ENCODE measurements around the gene CFAP46.

Gene CFAP46

DNA sequence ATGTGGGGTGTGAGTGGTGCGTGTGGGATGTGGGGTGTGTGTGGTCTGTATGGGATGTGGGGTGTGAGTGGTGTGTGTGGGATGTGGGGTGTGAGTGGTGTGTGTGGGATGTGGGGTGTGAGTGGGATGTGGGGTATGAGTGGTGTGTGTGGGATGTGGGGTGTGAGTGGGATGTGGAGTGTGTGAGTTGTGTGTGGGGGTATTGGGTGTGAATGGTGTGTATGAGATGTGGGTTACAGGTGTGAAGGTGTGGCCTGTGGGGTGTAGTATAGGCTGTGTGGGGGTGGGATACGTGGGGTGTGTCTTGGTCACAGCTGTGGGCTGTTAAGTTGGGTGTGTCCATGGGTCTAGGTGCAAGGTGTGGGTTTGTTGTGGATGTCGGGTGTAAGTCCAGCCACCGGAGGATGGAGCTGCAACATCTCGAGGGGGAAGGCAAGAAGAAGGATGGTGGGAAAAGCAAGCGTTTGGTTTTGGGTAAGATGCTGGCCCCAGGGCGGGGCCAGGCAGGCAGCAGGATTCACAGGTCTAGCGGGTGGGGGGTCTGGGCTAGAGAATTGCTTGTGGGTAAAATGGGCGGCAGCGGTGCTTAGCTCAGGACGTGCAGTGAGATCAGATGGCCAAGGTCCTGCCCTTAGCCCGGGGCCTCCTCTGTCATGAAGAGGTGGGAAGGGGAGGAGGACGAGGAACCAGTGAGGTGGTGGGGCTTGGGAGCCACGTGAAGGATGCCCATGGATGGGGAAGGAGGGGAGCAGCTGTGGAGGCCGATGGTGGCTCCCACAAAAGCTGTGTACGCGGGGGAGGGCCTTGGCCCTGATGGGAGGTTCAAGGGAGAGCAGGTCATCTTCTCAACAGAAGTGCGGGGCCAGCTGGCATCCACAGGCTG, 60.1 kb downstream of the CFAP46 start:
- DNase-seq (ENCODE audit: low read depth in 2 of 3, low spot score in 1 of 3) = no peak

DNA sequence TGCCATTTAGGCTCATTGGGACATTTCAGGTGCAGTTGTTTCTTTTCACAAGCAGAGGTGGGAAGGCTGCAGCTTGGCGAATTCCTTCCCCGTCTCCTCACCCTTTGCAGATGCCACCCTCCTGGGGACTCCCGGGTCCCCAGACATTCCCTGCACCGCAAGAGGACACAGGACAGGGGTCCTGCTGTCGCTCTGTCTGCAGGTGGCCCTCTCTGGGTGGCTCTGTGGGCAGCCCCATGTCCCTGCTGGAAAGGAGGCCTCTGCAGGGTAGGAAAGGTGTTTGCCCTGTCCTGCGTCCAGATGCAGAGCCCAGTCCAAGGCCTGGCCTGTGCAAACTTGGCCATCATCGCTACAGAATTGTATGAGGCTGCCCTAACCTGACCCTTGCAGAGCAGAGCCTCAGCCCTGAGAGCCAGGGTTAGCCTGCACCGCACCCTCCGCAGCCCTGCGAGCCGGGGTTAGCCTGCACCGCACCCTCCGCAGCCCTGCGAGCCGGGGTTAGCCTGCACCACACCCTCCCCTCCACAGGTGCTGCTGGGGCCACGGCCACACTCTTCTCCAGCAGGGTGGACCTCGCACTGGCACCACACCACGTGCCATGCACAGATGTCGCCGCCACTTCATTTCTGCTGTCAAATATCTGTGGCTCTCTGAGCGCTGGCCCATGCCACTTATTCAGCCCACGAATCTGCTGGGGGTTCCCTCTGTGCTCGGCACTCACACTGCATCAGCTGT, 61.0 kb downstream of the CFAP46 start:
- no peak for DNase-seq (ENCODE audit: low read depth in 2 of 3, low spot score in 1 of 3)

DNA sequence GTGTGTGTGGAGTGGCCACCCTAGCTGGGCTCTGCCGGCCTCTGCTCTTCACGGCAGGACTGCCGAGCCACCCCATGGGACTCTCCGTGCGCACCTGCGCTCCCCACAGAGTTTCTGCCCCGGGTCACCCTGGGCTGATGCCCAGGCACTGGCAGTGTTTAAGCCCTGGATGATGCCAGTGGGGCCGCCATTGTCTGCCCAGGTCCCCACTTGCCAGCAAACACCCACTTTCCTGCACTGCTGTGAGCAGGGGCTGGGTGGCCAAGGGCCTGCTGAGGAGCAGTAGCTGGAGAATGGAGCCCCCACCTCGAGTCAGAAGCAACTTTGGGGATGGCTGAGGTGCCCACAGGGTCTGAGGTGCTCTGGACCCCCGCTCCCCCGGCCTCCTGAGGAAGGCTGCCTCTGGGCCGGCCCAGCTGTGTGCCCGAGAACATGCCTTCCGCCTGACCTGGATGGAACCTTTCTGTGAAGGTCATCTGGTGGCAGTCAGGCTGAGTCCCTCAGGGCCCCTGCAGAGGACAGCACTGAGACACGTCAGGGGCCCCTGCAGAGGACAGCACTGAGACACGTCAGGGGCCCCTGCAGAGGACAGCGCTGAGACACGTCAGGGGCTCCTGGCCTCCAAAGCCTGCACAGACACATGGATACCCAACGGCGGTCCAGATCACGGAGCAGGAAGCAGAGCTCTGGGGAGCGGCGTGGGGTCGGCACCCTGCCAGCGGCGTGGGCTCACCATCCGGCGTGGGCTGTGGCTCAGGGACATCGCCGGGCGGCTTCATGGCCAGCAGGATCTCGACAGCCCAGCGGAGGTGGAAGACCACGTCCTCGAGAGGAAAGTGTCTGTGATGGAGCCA, 62.0 kb downstream of the CFAP46 start:
- DNase-seq (ENCODE audit: low read depth in 2 of 3, low spot score in 1 of 3) = no peak

DNA sequence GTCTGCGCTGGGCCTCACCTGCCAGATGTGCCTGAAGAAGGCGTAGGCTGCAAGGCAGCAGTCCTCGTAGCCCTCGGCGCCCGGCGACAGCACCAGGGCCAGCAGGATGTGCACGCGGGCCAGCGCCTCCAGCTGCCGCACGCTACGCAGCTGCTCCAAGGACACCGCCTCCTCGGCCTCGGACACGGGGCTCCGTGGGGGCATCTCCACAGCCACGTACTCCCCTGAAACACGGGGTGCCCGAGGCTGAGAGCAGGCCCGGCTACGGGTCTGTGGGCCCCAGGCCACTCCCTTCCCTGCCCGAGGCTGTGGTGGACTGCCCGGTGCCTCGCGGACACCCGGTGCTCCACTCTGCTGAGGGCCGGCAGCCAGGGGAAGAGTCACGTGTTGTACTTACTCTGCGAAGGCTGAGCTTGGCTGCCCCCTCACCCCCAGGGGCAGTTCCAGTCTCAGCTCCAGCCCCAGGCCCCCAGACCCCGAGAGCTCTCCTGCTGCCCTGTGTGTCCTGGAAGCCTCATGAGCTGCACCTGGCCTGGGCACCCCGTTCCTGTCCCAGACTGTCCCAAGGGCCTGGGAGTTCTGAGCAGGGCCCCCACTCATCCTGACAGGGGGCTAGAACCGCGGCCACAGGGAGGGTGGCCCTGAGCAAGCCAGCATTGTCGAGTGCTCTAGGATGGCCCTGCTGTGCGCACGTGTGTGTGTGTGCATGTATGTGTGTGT, 62.8 kb downstream of the CFAP46 start:
- DNase-seq (ENCODE audit: low read depth in 2 of 3, low spot score in 1 of 3) = no peak

DNA sequence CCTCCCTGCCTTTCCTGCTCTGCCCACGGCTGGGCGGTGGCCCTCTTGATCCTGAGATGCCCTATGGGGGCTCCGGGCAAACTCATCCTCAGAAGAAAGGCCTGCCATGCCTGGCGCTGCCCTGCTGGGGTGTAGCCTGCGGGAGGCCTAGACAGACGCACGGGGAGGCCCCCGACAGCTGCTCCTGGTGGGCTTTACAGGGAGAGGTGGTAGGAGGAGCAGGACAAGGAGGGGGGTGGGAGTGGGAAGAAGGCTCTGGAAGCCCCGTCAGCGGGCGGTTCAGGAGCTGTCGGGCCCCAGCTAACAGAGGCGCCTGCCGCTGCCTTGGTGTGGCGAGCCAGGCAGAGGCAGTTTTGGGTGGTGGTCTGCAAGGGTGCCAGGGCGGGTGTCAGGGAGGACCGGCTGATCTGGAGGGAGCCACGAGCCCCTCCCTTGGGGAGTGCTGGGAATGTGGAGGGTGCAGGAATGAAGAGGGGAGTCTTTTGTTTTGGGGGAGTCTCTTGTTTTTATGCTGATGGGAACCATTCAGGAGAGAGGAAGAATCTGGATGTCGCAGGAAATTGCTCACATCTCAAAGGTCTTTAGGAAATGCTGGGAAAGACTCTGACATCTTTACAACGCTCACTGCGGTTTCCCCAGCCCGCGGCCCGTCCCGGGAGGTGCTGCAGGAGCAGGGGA, 63.5 kb downstream of the CFAP46 start:
- no peak for DNase-seq (ENCODE audit: low read depth in 2 of 3, low spot score in 1 of 3)

DNA sequence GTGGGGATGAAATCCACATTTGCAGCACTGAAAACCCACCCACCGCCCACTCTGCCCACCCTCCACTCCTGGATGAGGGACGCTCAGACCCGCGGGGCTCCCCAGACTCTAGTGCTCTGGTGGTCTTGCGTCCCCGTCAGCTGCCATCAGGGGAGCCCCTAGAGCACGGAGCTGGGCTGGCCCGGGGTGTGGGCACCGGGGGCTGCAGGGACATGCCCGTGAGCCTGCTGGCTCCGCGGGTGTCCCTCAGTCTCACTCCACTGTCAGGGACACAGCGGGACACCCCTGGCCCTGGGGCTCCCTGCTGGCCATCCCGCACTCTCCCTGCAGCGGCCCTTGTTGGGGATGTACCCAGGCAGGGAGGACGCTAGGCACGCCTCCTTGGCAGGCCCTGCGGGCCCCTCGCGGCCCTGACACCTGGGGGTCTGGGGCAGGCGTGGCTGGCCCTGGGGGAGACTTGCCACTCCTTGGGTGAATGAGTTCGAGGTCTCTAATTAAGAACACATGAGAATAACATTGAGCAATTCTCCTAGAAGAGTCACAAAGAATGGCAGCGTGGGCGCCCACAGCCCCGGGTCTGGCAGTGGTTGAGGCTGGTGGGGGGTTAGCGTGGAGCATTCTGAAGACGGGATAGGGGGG, 64.2 kb downstream of the CFAP46 start:
- DNase-seq (ENCODE audit: low read depth in 2 of 3, low spot score in 1 of 3) = no peak

DNA sequence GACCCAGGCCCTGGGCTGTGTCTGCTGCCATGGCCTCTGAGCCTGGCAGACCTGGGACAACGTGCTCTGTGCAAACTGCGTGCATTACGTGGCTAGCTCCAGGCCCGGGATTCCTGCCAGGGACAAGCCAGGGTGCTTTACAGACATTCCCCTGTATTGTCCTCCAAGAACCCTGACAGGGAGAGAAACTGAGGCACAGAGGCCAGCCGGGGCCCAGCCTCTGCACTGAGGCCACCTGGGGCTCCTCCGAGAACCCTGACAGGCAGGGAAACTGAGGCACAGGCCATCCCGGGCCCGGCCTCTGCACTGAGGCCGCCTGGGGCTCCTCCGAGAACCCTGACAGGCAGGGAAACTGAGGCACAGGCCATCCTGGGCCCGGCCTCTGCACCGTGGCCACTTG, 64.9 kb downstream of the CFAP46 start:
- no peak for DNase-seq (ENCODE audit: low read depth in 2 of 3, low spot score in 1 of 3)

DNA sequence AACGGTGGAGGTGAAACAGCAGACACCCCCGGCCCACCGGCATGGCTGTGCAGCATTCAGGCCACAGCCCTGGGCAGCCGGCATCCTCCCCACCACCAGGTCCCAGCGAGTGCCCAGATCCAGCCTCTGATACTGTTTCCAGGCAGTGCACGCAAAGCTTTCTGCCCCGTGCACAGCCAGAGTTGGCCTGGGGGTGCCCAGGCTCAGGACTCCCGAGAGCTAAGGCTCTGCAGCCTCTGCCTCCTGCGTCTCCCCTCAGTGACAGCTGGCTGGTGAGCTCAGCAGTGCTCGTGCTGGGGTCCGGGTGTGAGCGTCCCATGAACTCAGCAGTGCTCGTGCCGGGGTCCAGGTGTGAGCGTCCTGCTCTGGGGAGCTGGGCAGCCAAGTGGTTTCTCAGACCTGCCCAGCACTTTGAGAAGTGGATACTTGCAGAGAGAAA, 65.4 kb downstream of the CFAP46 start:
- no peak for DNase-seq (ENCODE audit: low read depth in 2 of 3, low spot score in 1 of 3)

DNA sequence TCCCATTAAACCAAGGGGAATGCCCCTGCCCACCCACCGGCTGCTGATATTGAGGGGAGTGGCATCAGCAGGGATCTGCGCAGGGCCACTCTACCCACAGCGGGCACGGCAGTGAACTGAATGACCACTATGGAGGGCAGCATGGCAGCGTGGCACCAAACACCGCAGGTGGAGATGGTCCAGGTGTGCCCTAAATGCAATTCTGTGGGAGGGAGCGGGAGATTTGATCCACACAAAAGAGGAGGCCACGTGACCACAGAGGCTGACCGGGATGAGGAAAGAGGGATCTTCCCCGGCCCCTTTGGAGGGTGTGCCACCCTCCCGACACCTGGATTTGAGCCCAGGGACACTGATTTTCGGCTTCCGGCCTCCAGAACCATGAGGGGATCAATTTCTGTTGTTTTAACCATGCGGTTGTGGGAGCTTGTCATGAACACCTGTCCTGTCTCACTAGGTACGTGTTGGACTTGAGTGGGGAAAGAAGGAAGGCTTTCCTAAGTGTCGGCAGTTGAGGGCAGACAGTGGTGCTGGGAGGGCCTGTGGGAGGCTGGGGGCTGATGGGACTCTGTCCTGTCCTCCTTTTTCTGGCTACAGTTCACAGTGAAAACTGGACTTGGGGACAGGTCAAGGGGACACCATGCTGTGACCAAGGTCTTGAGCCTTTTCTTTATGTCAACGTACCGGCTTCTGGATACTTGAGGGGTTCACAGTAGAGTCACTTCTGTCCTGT, 66.1 kb downstream of the CFAP46 start:
- DNase-seq (ENCODE audit: low read depth in 2 of 3, low spot score in 1 of 3) = no peak

DNA sequence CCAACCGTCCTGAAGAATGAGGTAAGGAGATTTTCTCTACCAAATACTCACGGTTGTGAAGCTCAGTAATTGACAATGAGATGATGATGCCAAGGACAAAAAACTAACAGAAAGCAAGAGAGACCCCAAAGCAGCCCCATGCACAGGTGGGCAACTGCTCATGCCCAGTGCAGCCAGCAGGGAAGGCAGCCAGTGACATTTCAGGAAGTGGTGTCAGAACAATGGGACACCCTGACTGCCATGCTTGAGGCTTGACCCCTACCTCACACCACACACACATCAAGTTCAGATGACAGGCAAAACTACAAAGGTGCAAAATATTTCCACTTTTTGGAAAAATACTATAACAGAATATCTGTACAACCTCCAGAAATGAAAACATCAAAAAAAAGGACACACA, 66.9 kb downstream of the CFAP46 start:
- DNase-seq (ENCODE audit: low read depth in 2 of 3, low spot score in 1 of 3) = no peak

DNA sequence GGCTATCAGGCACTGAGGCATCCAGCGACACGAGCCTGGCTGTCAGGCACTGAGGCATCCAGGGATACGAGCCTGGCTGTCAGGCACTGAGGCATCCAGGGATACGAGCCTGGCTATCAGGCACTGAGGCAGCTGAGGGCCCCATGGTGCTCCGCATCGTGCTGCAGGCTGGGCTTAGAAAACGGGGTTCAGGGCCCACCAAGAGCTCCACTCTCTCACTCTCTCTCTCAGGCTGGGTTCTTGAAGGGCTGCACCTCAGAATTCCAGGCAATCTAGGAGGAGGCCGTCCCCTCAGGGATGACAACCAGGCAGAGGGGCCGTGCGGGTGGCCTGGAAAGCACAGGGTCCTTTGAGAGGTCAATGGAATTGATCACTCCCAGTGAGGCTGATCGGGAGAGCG, 69.0 kb downstream of the CFAP46 start:
- no peak for DNase-seq (ENCODE audit: low read depth in 2 of 3, low spot score in 1 of 3)

DNA sequence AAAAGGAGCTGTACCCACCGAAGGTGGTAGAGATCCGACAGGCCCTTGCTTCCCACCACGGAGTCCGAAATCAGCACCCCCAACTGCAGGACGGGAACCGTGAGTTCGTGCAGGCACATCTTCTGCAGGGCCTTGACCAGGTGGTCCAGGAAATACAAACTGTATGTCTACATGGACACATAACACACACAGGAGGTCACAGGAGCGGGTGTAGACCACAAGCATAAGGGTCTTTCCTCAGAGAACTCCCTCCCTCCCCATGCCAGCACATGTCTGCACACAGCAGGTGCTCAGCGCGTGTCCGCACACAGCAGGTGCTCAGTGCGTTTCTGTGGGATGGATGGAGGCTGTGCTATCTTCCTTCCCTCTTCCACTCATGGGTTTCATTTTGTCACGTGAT, 69.7 kb downstream of the CFAP46 start:
- DNase-seq (ENCODE audit: low read depth in 2 of 3, low spot score in 1 of 3) = no peak

DNA sequence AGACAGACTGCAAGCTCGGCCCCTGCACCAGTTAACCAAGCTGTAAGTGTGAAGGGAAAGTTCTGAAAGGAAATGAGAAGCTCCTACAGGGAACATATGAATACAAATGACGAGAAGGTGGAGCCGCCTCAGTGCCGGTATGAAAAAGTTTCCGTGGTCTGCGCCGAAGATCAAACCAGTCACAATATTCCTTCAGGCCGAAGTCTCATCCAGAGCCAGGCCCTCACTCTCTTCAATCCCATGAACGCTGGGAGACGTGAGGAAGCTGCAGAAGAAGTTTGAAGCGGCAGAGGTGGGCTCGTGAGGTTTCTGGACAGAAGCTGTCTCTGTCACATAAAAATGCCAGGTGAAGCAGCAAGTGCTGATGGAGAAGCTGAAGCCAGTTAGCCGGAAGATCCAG, 71.9 kb downstream of the CFAP46 start:
- DNase-seq (ENCODE audit: low read depth in 2 of 3, low spot score in 1 of 3) = no peak

DNA sequence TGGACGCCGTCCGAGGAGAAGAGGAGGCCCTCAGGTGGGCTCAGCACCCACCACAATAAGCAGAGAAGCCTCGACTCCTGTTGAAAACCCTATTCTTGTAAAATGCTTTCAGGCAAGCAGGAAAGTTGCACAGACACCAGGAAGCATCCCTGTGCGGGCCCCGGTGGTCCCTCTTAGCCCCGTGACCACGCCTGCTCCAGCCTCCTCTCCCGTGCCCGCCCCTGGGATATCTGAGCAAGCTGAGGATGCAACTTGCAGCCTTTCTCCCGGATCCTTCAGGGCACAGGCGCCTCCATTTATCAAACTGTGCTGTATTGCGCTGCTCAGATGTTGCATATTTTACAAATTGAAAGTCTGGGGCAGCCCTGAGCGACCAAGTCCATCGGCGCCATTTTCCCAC, 72.7 kb downstream of the CFAP46 start:
- no peak for DNase-seq (ENCODE audit: low read depth in 2 of 3, low spot score in 1 of 3)

DNA sequence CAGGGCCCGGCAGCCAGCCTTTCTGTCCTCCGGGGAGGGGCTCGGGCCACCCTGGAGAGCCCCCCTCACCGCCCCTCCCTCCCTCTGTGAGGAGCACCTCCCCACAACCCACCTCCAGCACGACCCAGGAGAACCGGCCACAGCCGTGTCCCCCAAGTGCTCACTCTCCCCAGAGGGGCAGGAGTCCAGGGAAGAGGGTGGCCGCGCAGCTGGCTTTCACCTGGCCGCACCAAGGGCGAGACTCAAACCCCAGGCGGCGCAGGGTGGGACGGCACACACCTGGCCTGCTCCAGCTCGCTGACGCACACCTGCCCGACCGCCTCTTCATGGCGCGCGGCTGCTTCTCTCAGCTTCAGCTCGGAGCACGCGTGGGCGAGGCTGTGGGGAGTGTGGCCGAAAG, 73.4 kb downstream of the CFAP46 start:
- no peak for DNase-seq (ENCODE audit: low read depth in 2 of 3, low spot score in 1 of 3)

DNA sequence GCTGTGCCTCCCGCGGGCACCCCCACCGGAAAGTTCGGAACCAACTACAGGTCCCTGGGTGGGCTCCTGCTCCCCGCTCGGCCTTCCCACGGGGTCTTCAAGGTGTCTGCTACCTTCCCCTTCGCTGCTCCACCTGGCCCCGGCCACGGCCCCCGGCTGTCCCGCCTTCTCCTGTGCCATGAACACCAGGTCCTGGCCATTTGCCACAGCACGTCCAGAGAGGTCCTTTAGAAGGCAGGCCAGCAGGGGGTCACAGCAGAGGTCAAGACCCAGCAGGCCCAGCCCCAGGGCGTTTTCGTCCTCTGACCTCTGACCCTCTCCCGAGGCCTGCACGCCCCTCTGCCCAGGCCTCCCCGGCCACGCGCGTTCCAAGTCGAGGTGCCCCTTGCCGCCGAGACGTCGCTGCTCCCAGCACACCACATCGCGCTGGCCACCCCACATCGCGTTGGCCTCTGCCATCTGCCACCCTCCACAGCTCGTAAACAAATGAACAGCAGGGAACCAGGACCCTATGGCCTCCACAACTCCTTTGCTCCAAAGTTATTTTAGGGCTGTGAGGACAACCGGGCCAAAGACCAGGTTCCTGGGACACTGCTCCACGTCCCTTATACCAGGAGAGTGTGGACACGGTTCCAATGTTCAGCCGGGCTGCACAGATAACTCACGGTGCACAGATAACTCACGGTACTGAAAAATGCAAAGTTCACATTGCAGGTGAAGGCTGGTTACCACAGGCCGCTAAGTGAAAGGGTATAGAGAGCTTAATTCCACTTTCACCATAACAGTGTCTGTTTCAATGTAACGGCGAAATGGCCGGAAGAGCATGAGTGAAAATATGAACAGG, 74.3 kb downstream of the CFAP46 start:
- DNase-seq (ENCODE audit: low read depth in 2 of 3, low spot score in 1 of 3) = no peak

DNA sequence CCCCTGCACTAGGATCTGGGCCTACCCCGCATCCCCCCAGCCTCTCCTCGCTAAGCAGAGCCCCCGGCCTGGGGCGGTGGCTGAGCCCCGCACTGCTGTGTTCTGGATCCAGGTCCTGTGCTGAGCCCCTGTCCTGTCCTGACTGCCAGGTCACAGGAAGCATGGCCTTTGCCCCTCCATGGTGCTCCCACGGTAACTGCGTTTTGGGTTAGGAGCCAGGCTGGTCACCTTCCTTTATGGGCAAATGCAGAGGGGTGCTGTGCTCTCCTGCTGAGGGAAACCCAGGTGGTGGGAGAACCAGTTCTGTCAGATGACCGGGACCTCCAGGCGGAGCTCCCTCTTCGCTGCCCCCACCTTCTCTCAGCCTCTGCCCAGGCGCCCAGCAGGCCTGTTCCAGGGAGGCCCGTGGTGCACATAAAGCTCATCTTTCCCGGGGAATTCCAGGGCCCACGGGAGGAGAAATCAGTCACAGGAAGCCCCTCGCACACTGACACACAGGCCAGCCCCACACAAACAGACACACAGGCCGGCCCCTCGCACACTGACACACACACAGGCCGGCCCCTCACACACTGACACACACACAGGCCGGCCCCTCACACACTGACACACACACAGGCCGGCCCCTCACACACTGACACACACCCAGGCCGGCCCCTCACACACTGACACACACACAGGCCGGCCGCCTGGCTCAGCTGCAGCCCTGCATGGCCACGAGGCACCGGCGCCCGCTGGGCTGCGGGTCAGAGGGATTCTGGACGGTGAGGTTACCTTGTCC, 75.6 kb downstream of the CFAP46 start:
- DNase-seq (ENCODE audit: low read depth in 2 of 3, low spot score in 1 of 3) = no peak
